ENCODE results near the gene CDC42EP5.

CDC42EP5 gene

DNA sequence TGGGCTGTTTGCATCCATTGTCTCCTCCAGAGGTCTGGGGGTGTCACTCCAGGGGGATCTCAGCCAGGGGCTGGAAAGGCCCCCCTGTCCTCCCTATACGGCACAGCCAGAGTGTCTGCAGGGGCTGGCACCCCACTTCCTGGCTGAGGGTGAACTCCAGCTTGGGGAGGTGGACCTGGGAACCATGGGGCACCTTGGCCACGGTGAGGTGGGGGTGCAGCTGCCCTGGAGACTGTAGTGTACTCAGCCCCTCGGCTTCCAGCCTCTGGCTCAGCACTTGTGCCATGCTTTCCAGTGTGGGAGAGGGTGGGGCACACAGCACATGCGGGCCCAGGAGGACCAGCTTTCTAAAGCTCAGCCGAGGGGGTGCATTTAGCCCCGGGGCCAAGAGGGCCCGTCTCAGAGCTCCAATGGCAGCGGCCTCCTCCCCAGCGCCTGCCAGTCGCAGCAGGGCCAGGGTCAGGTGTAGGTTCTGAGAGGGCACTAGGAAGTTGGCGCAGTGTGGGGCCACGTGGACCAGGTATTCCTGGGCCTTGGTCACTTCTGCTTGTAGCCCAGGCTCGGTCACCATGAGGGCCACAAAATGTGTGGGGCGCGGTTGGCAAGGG, 10.9 kb downstream of the CDC42EP5 start:
- no peak for DNase-seq

DNA sequence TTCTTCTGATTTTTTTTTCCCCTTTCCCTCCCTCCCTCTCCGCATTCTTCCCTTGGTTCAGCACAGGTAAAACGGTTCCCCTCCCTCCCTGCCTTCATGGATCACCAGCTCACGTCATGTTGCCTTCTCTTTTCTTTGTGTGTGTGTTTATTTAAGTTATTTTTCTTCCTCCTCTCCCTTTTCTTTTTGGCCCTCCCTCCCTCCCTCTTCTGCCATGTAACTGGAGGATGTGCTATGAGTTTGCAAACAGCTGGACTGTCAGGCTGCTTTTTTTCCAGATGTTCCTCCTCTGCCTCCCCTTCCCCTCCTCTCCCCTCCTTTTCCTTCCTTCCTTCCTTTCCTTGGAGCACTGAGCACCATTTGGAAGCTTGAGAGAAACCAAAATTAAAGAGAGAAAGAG, 11.5 kb downstream of the CDC42EP5 start:
- no peak for DNase-seq

DNA sequence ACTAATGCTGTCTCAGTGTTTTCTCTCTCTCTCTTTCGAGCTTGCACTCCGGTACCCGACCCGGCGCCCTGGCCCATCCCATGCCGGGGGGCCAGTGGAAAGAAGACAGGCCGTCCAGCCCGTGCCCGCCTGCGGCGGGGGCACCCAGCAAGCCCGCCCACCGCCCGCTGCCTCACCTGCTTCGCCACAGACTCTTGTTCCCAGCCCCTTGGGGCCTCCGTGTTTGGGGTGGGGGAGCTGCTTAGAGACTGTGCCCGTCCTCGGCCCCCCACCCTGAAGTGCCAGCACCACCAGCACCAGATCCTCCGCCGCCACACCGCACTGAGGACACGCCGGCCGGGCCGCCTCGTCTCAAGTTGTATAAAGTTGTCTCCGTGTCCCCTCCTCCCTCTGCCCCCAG, 11.9 kb downstream of the CDC42EP5 start:
- DNase-seq = no peak

DNA sequence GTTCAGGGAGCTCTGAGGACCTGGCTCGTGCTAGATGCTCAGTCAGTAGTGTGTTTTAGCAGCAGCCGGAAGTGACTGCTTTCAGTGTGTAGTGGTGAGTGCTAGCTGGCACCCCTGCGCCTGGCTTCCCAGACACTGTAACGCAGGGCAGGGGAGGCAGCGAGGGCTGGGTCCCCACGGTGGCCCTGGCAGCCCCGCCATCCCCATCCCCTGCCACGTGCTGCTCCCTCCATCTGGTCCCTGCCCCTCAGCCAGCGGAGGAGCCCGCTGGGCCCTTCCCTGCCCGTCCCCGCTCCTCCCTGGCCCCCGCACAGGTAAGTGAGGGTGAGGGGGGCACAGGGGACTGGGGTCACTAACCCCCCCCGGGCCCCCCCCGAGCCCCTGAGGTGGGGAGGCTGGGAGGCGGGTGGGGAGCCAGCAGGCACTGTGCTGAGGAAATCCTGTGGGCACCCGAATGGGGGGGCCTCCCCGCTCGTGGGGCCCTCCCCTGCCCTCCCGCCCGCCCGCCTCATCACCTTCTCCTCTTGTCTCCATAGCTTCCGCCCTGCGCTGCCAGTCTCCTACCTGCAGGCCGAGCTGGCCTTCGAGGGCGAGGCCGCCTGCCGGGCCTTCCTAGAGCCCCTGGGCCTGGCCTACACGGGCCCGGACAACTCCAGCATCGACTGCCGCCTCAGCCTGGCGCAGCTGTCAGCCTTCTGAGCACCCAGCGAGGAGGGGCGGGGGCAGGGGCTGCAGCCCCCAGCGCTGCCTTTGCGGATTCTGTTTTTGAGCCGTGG, 12.7 kb downstream of the CDC42EP5 start:
- DNase-seq = no peak

DNA sequence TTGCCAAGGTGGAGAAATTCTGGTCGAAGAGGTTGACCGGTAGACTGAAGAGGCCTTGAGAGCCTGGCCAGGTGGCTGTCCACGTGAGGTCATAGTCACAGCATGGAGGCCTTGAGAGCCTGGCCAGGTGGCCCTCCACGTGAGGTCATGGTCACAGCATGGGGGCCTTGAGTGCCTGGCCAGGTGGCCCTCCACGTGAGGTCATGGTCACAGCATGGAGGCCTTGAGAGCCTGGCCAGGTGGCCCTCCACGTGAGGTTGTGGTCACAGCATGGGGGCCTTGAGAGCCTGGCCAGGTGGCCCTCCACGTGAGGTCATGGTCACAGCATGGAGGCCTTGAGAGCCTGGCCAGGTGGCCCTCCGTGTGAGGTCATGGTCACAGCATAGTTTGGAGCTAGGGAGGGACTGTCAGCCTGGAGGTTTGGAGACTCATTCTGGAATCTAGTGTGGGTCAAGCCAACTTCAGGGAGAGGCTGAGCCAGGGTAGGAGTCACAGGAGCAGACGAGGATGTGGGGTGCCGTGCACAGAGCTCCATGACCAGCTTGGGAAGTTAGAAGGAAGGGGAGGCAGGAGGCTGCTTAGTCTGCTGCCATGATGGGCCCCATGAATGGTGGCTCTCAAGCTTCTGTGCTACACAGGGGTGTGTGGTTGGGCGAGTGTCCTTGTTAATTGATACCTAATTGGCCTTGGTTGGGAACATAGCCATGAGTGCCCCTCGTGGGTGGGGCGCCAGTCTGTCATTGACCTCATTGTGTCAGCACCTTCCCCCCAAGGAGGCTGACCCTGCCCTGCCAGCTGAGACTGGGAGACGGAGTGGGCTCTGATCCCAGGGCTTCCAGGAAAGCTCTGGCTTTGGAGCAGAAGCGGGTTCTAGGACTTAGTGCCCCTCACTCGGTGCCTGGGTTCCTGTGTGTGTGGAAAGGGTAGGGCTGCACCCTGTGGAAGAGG, 13.5 kb downstream of the CDC42EP5 start:
- DNase-seq = no peak

DNA sequence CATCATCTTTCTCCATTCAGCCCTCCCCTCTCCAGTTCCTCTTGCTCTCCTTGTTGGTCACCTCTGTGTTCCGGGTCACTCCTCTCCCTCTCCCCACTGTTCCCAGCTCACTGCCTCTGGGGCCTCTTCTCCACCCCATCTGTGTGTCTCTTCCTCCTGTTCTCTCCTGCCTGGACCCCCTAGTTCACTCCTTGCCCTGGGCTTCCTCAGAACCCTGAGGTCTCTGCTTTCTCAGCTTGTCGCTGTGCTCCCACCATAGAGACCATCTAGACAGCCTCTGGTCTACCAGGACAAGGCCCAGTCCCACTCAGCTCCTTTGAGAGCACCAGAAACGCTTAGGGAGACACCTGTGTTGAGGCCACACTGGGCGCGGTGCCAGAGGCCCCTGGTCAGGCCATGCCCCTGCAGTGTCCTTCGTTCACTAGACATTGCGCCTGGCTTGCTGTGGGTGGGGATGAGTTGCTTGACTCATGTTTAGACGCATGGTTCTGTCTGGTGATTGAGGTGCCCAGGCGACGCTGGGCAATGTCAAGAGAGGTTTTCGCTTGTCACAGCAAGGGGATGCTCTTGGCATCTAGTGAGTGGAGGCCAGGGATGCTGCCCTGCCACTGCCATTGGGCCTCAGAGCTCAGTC, 14.3 kb downstream of the CDC42EP5 start:
- DNase-seq = no peak

DNA sequence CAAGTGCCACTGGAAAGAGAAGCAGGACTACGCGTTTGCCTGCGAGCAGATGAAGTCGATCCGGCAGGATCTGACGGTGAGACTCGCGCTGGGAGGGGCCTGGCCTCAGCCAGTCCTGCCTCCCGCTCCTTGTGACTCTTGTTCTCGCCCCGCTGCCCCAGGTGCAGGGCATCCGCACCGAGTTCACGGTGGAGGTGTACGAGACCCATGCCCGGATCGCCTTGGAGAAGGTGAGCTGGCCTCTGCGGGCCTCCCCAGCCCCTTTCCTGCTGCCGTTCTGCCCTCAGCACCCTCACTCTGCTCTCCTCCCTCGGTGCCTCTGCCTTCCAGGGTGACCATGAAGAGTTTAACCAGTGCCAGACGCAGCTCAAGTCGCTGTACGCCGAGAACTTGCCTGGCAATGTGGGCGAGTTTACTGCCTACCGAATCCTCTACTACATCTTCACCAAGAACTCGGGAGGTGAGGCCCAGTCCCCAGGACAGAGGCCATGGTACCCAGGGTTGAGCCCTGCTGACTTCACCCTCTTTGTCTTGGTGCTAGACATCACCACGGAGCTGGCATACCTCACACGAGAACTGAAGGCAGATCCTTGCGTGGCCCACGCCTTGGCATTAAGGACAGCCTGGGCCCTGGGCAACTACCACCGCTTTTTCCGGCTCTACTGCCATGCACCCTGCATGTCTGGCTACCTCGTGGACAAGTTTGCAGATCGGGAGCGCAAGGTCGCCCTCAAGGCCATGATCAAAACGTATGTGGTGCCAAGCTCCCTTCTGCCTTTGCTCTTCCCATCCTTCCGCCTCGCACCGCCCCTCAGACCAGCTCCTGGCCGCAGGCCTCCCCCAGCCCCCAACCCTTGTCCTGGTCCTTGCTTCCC, 15.1 kb downstream of the CDC42EP5 start:
- no peak for DNase-seq

DNA sequence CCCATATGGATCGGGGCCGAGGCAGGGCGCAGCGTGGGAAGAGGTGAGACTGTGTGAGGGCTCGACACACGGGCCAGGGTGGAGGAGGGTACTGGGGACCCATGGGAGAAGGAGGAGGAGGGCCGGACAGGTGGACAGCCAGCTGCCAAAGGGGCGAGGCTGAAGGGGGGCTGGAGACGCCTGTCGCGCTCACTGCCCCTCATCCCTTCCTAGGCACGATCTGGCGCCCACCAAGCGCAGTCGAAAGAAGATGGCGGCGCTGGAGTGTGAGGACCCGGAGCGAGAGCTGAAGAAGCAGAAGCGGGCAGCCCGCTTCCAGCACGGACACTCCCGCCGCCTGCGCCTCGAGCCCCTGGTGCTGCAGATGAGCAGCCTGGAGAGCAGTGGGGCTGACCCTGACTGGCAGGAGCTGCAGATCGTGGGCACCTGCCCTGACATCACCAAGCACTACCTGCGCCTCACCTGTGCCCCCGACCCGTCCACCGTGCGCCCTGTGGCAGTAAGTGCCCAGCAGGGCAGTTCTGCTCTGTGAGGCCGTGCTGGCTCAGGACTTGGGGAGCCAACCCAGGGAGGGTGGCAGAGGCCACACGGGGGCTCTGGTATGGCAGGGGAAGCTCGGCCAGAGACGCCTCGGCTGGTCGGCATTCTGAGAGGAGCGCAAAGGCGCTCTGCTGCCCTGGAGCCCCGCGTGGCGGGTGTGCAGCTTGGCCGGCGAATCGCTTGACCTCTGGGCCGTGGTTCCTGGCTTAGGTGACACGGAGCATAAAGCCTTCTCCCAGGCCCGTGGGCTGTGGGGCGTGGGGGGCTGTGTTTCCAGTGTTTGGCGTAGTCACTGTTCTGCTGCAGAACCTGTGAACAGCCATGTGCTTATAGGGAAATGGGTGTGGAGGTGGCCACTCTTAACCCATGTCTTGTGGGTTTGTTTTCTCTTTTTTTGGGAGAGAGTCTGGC, 16.4 kb downstream of the CDC42EP5 start:
- no peak for DNase-seq

DNA sequence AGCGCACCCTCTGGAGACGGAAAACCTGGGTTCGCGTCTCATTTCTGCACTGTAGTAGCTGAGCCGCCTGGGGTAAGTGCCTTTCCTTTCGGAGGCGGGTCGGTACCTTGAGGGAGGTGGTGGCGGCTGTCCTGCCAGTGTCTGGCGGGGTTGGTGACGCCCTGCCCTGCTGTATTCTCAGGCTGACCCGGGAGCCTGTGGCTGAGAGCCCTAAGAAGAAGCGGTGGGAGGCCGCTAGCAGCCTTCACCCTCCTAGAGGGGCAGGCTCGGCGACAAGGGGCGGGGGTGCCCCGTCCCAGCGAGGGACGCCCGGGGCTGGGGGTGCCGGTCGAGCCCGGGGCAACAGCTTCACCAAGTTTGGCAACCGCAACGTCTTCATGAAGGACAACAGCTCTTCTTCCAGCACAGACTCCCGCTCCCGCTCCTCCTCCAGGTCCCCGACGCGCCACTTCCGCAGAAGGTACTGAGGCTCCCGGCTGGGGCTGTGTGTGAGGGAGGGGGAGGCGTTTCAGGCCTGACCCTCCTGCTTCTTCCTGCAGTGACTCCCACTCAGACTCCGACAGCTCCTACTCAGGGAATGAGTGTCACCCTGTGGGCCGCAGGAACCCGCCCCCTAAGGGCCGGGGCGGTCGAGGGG, 17.2 kb downstream of the CDC42EP5 start:
- DNase-seq = no peak

DNA sequence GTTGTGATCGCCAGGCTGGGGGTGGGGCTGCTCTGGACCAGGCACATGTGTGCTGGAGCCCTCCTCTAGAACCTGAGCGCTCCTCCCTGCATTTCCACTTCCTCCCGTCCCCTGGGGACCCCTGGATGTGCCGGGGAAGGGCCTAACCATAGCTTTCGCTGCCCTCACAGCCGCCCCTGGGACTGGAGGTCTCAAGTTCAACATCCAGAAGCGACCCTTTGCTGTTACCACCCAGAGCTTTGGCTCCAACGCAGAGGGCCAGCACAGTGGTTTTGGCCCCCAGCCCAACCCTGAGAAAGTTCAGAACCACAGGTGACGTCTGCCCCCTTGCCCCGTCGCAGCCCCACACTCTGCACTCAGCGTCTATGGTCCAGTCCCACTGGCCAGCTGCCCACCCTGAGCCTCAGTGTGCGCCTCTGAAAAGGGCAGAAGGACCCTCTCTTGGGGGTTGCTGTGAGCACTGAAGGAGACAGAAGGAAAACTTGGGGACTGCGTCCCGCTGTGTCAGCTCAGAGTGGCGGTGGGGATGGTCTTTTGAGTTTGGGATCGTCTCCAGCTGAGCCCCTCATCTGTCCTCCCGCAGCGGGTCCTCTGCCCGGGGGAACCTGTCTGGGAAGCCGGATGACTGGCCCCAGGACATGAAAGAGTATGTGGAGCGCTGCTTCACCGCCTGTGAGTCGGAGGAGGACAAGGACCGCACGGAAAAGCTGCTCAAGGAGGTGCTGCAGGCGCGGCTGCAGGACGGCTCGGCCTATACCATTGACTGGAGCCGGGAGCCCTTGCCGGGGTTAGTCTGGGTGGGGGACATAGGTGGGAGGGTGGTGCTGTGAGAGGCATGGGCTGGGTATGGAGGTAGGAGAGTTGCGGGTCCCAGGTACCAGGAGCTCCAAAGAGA, 18.1 kb downstream of the CDC42EP5 start:
- no peak for DNase-seq

DNA sequence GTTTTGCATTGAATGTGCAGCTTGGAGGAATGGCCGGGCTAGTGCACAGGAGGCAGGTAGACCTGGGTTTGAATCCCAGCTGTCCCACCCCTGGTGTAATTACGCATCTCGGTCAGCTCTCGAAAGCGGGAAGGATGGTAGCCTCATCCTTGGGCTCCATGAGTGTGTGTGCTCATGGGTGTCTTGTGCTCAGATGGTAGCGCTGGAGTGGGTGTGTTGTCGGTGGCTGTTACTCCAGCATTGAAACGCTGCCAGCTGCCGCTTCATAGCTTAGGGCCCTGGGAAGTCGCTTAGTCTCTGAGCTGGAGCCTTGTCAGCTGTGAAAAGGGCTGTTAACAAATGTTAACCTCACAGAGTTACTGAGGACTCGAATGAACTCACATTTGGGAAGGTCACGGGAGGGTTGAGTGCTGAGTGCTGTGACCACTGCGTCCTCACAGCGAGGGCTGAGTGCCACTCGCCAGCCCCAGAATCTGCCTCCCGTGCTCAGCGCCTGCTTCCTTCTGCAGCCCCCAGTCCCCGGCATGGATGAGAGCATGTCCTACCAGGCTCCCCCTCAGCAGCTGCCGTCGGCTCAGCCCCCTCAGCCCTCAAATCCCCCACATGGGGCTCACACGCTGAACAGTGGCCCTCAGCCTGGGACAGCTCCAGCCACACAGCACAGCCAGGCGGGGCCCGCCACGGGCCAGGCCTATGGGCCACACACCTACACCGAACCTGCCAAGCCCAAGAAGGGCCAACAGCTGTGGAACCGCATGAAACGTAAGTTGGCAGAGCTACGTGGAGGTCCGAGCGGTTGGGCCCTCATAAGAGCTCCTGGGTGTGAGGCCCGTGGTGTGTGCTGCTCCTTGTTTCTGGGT, 18.9 kb downstream of the CDC42EP5 start:
- no peak for DNase-seq

DNA sequence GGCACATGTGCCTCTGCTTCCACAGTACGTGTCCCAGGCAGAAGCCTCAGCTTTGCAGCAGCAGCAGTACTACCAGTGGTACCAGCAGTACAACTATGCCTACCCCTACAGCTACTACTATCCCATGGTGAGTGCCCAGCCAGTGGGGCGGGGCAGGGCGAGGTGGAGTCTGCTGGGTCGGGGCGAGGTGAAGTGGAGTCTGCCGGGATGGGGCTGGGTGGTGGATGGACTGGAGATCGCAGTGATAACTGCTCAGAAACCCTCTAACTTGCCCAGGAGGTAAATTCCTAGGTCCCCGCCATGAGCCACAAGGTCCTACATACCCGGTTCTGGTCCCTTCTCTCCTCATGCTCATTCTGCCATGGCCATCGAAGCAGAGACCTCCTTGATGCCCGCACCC, 20.5 kb downstream of the CDC42EP5 start:
- no peak for DNase-seq

DNA sequence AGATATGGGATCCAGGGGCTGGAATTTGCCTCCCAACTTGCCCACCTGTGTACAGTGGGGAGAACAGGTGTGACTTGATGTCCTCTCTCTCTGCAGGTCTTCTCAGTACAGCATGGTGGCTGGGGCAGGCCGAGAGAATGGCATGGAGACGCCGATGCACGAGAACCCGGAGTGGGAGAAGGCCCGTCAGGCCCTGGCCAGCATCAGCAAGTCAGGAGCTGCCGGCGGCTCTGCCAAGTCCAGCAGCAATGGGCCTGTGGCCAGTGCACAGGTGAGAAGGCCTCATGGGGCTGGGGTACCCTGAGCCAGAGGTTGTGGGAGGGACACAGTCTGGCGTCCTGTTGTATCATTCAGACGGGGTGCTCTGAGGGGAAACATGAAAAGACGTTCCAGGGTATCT, 21.1 kb downstream of the CDC42EP5 start:
- no peak for DNase-seq

DNA sequence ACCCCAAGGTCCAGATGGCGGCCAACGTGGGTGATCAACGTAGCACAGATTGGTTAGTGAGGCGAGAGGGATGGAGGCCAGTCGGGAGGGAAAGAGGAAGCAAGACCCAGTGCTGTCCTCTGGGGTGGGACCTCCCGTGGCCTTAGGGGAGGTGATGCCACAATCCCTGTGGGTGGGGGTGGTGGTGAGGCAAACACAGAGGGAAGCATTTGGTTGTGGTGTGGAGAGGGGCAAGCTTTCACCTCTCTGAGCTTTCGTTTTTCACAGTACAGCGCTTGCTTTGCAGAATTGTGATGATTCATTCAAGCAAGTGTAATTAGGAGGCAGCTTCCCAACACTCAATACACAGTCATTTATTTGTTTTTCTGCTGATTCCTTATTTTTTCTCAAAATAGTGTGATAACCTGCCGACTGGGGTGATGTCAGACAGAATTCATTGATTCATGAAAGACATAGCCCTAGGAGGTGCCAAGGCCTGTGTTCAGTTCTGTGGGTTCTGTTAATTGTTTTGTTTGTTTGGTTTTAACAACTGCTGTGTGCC, 21.7 kb downstream of the CDC42EP5 start:
- peak; percentile 91 for DNase-seq

DNA sequence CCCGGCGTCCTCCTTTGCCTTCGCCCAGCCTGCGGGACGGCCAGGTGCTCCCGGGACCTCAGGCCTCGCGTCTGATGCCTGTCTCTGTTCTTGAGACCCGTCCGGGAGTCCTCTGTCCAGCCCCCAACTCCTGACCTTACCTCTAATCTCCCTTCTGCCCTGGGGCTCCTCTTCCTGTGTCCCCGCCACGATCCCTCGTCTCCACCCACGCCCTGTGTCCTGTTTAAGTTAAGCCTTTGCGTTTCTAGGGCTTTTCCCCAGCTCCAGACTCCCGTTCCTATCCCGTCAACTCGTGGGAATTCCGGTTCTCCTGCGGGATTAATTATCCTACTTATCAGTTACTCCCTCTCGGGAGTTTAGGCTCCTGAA, 23.4 kb downstream of the CDC42EP5 start:
- peak in 1 of 2 donors; percentile 44 for DNase-seq

DNA sequence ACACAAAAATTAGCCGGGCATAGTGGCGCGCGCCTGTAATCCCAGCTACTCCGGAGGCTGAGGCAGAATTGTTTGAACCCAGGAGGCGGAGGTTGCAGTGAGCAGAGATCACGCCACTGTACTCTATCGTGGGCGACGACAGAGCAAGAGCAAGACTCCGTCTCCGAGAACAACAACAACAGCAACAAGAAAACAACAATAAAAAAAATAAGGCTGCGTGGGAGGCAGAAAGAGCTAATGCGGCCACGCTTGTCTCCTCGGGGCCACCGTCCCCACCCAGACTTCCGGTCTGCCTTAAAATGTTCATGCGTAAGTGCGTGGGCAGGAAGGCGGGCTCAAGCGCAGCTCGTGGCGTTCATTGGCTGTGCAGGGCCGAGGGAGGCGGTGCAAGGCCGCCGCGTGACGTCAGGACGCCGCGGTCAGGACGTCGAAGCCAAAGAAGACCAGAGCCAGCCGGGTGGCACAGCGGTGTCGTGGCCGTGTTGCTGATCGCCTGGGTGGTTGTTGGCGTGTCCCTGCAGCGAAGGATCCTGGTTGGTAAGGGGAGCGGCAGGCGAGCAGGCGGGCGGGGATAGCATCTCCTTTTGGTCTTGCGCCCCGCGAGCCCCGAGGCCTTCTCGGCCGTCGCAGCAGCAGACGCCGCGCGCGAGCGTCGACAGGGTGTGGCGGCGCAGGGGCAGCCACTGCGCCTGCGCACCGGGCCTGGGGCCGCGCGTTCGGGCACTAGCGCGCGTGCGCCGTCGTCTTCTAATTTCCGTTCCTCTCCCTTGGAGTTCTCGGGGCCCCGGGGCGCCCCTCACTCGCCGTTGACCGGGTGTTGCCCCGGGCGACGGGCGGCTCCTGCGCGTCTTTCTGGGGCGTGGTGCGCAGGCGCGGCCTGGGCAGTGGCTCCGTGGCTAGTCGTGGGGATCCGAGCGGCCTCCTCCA, 24.1 kb downstream of the CDC42EP5 start, which contains the start of gene LENG8:
Gene LENG8, plus strand, starts transcription at position 426 of the 927 bp plus-strand sequence. CDS start 2,146 bp downstream, outside the sequence.
- DNase-seq = peak; percentile 98 to 100
